H1 (cell line): ENCODE data around the gene BIK. TPM values are rescaled to one million over a fixed set of nuclear protein-coding genes. Genes with fewer than 3 reads are reported as not detected.
A peak's percentile ranks its signal among the peaks of the same experiment; 100 is the strongest.

Source experiments
- BRCA1 ChIP-seq: IDR thresholded peaks from 2 replicates; pipeline ENCODE4 v1.6.1; 2012; ENCODE audit warnings: low read depth, low read length, improper control_type of control experiment
- CHD2 ChIP-seq: IDR thresholded peaks from 2 replicates; pipeline ENCODE4 v1.6.1; 2012; ENCODE audit warnings: low read length, improper control_type of control experiment
- CREB1 ChIP-seq: IDR thresholded peaks from 2 replicates; pipeline ENCODE4 v1.6.1; 2012; ENCODE audit warnings: inconsistent platforms
- E2F6 ChIP-seq: IDR thresholded peaks from 2 replicates; pipeline ENCODE4 v1.6.1; 2012; ENCODE audit warnings: inconsistent platforms
- EGR1 ChIP-seq: IDR thresholded peaks from 2 replicates; pipeline ENCODE4 v1.6.1; 2011; ENCODE audit warnings: low read depth, low read length, borderline replicate concordance
- GABPA ChIP-seq: IDR thresholded peaks from 2 replicates; pipeline ENCODE4 v1.6.1; 2011; ENCODE audit warnings: mild to moderate bottlenecking, low read length, moderate library complexity, borderline replicate concordance; ENCODE audit not compliant: insufficient read depth
- HDAC6 ChIP-seq: IDR thresholded peaks from one replicate; pipeline ENCODE4 v1.7.1; 2012; ENCODE audit warnings: low read depth, mild to moderate bottlenecking, inconsistent platforms, low read length, moderate library complexity
- JUND ChIP-seq: IDR thresholded peaks from 2 replicates; pipeline ENCODE4 v1.6.1; 2011; ENCODE audit warnings: mild to moderate bottlenecking, improper control_type of control experiment, low read length
- KDM4A ChIP-seq: IDR thresholded peaks from one replicate; pipeline ENCODE4 v1.7.1; 2012; ENCODE audit warnings: low read depth, mild to moderate bottlenecking, moderate library complexity, low read length, inconsistent platforms; ENCODE audit not compliant: severe bottlenecking
- KDM5A ChIP-seq: fragments of 200-600 bp; IDR thresholded peaks from 2 replicates; pipeline ENCODE4 v1.7.1; 2012; ENCODE audit warnings: mild to moderate bottlenecking, low read length, inconsistent platforms, mixed read lengths
- MAFK ChIP-seq: IDR thresholded peaks from 2 replicates; pipeline ENCODE4 v1.6.1; 2012; ENCODE audit warnings: low read depth, mild to moderate bottlenecking, improper control_type of control experiment, low read length
- RAD21 ChIP-seq, 2 experiments: IDR thresholded peaks in 1 of 2; conservative IDR thresholded peaks in 1 of 2; 2 replicates each; pipeline ENCODE4 v1.6.1; 2011; ENCODE audit warnings: low read depth in 2 of 2, low read length in 2 of 2, improper control_type of control experiment in 1 of 2, inconsistent platforms in 1 of 2, mild to moderate bottlenecking in 1 of 2, moderate library complexity in 1 of 2
- RNF2 ChIP-seq: fragments of 200-900, 300-1000 bp; sonication (generic); IDR thresholded peaks from 2 replicates; pipeline ENCODE4 v1.7.1; 2016; ENCODE audit warnings: borderline replicate concordance, low read depth, mild to moderate bottlenecking, antibody characterized with exemption, low read length; ENCODE audit not compliant: poor library complexity, severe bottlenecking; ENCODE audit errors: missing control alignments
- RXRA ChIP-seq: IDR thresholded peaks from 2 replicates; pipeline ENCODE4 v1.6.1; 2011; ENCODE audit warnings: low read depth, mild to moderate bottlenecking, low read length, moderate library complexity; ENCODE audit not compliant: insufficient read depth
- SAP30 ChIP-seq: fragments of 300-600 bp; sonication (generic); IDR thresholded peaks from 2 replicates; pipeline ENCODE4 v1.7.1; 2012; ENCODE audit warnings: low read length, moderate library complexity, mild to moderate bottlenecking, inconsistent platforms; ENCODE audit not compliant: insufficient read depth, insufficient replicate concordance
- SIN3A ChIP-seq, 2 experiments: IDR thresholded peaks in 1 of 2; conservative IDR thresholded peaks in 1 of 2; 2 replicates each; pipeline ENCODE4 v1.6.1; 2011 to 2012; ENCODE audit warnings: low read length in 2 of 2, improper control_type of control experiment in 1 of 2, low read depth in 1 of 2, mild to moderate bottlenecking in 1 of 2
- SIX5 ChIP-seq: IDR thresholded peaks from 2 replicates; pipeline ENCODE4 v1.6.1; 2011; ENCODE audit warnings: mild to moderate bottlenecking, low read depth, low read length
- SP1 ChIP-seq: IDR thresholded peaks from 2 replicates; pipeline ENCODE4 v1.6.1; 2011; ENCODE audit warnings: low read depth, low read length
- SP2 ChIP-seq: IDR thresholded peaks from 2 replicates; pipeline ENCODE4 v1.6.1; 2012; ENCODE audit warnings: mild to moderate bottlenecking, low read length, inconsistent platforms
- TBP ChIP-seq: IDR thresholded peaks from 2 replicates; pipeline ENCODE4 v1.6.1; 2011; ENCODE audit warnings: low read depth, low read length, improper control_type of control experiment
- TEAD4 ChIP-seq: IDR thresholded peaks from 2 replicates; pipeline ENCODE4 v1.6.1; 2012; ENCODE audit warnings: low read depth, low read length, inconsistent platforms, mixed read lengths
- polyA plus RNA-seq, 7 experiments: library from polyadenylated mRNA; depleted of rRNA in 3 of 7; stranded (reverse) in 5 of 7; unstranded in 2 of 7; fragments of >200 nt in 5 of 7; fragments of 200-250 nt in 2 of 7; gene quantifications; 1 replicate in 5 of 7; 2 replicates in 1 of 7; 4 replicates in 1 of 7; pipeline versions ENCODE4 v1.2.1 to v1.2.3, GENCODE V29; 2011 to 2013; ENCODE audit warnings: missing spikeins in 2 of 7, mixed read lengths in 2 of 7
- total RNA-seq: library from RNA; stranded (reverse); fragmentation: NEBNext Ultra II Directional; extraction: Animal tissue kit (Norgen Biotek cat#: 25700); gene quantifications from 2 replicates; pipeline ENCODE4 v1.2.1, GENCODE V29; 2021

BIK gene
- total and polyA plus RNA-seq, 2 of the 8 experiments (the other 6 are each of a cell fraction or from before 2014, with no cell fraction given), result 3.3 to 5.5 TPM

- TF ChIP-seq SIN3A (conservative IDR thresholded peaks at IDR 0.05 in 1 of 2, IDR thresholded peaks at IDR 0.05 in 1 of 2; ENCODE audit: low read depth in 1 of 2, low read length in 2 of 2), result peak; percentile 77 to 96; a peak in 3 of 4 replicates
- no peak for TF ChIP-seq KDM5A
- no peak; the same call in 1 of the 2 replicates for TF ChIP-seq TBP
- TF ChIP-seq RXRA, result no peak
- peak; percentile 93 for TF ChIP-seq KDM4A
- TF ChIP-seq MAFK, result no peak
- no peak for TF ChIP-seq RNF2
- no peak for TF ChIP-seq TEAD4
- TF ChIP-seq BRCA1, result no peak
- TF ChIP-seq GABPA, result peak; percentile 92
- no peak for TF ChIP-seq SIX5
- TF ChIP-seq JUND, result no peak
- TF ChIP-seq SP1, result no peak
- TF ChIP-seq SAP30, result no peak
- no peak; a peak in 1 of 4 replicates for TF ChIP-seq RAD21 (IDR thresholded peaks at IDR 0.05 in 1 of 2, conservative IDR thresholded peaks at IDR 0.05 in 1 of 2; ENCODE audit: low read depth in 2 of 2, low read length in 2 of 2)
- no peak for TF ChIP-seq SP2
- TF ChIP-seq HDAC6, result no peak
- peak; percentile 79; the same call in 1 of the 2 replicates for TF ChIP-seq E2F6
- TF ChIP-seq EGR1, result no peak
- peak; percentile 63 for TF ChIP-seq CREB1
- TF ChIP-seq CHD2, result peak; percentile 60; the same call in 1 of the 2 replicates
These were observed 21.4 kb upstream of the BIK start, which contains the start of gene TTLL1 (continued) for GRCh38 chr22:43088984-43089717.
